Astrocyte (in vitro differentiated cells and primary cell): Measurements from ENCODE around the gene EPHB1. TPM values are rescaled to one million over a fixed set of nuclear protein-coding genes. Genes with fewer than 3 reads are reported as not detected.

Experiments
- DNase-seq: peaks from one replicate; pipeline ENCODE4 v3.0.0-alpha.2; 2010; ENCODE audit warnings: low read depth
- FAIRE-seq: peaks from 2 replicates; lab custom pipeline; 2011; peaks lifted over from hg19 to GRCh38; lab: Jason Lieb, UNC
- H2AFZ ChIP-seq: 2 replicates; pipeline ENCODE4 v1.6.0; 2012; ENCODE audit warnings: low read depth, low read length, inconsistent platforms
- H3K27ac ChIP-seq: 2 replicates; pipeline ENCODE4 v1.5.1; 2011; ENCODE audit warnings: low read depth, low read length, inconsistent platforms
- H3K27me3 ChIP-seq: 2 replicates; pipeline ENCODE4 v1.6.0; 2011; ENCODE audit warnings: low read length, inconsistent platforms; ENCODE audit not compliant: insufficient read depth
- H3K36me3 ChIP-seq: 2 replicates; pipeline ENCODE4 v1.5.1; 2011; ENCODE audit warnings: low read length, inconsistent platforms; ENCODE audit not compliant: insufficient read depth
- H3K4me1 ChIP-seq: 2 replicates; pipeline ENCODE4 v1.5.1; 2011; ENCODE audit warnings: low read length, inconsistent platforms; ENCODE audit not compliant: insufficient read depth
- H3K4me2 ChIP-seq: 2 replicates; pipeline ENCODE4 v1.6.0; 2012; ENCODE audit warnings: low read length, inconsistent platforms
- H3K4me3 ChIP-seq: 2 replicates; pipeline ENCODE4 v1.5.1; 2011; ENCODE audit warnings: low read depth, mild to moderate bottlenecking, low read length, inconsistent platforms; ENCODE audit not compliant: insufficient read depth
- H3K79me2 ChIP-seq: 2 replicates; pipeline ENCODE4 v1.6.0; 2012; ENCODE audit warnings: mild to moderate bottlenecking, low read length, inconsistent platforms; ENCODE audit not compliant: insufficient read depth
- H3K9ac ChIP-seq: 2 replicates; pipeline ENCODE4 v1.6.0; 2012; ENCODE audit warnings: mild to moderate bottlenecking, low read length, inconsistent platforms
- H3K9me3 ChIP-seq: 2 replicates; pipeline ENCODE4 v1.5.1; 2012; ENCODE audit warnings: low read depth, mild to moderate bottlenecking, low read length, inconsistent platforms; ENCODE audit not compliant: insufficient read depth
- H4K20me1 ChIP-seq: 2 replicates; pipeline ENCODE4 v1.6.0; 2012; ENCODE audit warnings: low read length, inconsistent platforms; ENCODE audit not compliant: insufficient read depth
- H3K27ac Mint-ChIP-seq: one replicate; pipeline ENCODE4 v1.8.0; 2021; ENCODE audit warnings: mild to moderate bottlenecking, mixed read lengths; ENCODE audit not compliant: unreplicated experiment
- H3K27me3 Mint-ChIP-seq: one replicate; pipeline ENCODE4 v1.8.0; 2021; ENCODE audit warnings: low read depth, mixed read lengths; ENCODE audit not compliant: unreplicated experiment
- H3K36me3 Mint-ChIP-seq: one replicate; pipeline ENCODE4 v1.8.0; 2021; ENCODE audit warnings: low read depth, mixed read lengths; ENCODE audit not compliant: unreplicated experiment
- H3K4me1 Mint-ChIP-seq: one replicate; pipeline ENCODE4 v1.8.0; 2021; ENCODE audit warnings: low read depth, mixed read lengths; ENCODE audit not compliant: unreplicated experiment
- H3K4me3 Mint-ChIP-seq: one replicate; pipeline ENCODE4 v1.8.0; 2021; ENCODE audit warnings: mild to moderate bottlenecking, moderate library complexity, mixed read lengths; ENCODE audit not compliant: unreplicated experiment
- H3K9me3 Mint-ChIP-seq: one replicate; pipeline ENCODE4 v1.8.0; 2021; ENCODE audit warnings: mild to moderate bottlenecking, mixed read lengths; ENCODE audit not compliant: unreplicated experiment
- EZH2 ChIP-seq: IDR thresholded peaks from 2 replicates; pipeline ENCODE4 v1.6.1; 2012; ENCODE audit warnings: mild to moderate bottlenecking, low read length, inconsistent platforms; ENCODE audit not compliant: insufficient read depth
- total RNA-seq: library from RNA; stranded (reverse); gene quantifications from 2 replicates; pipeline ENCODE4 v1.2.1, GENCODE V29; 2021
- TF ChIP-seq, protein P1 (sequence below): IDR thresholded peaks from 2 replicates; pipeline ENCODE4 v1.5.1; 2011; ENCODE audit warnings: low read depth, mild to moderate bottlenecking, inconsistent platforms, low read length, moderate library complexity; ENCODE audit not compliant: insufficient read depth

Gene EPHB1
- total RNA-seq, 1 donor from 2014 or later = 4.1 TPM

DNA sequence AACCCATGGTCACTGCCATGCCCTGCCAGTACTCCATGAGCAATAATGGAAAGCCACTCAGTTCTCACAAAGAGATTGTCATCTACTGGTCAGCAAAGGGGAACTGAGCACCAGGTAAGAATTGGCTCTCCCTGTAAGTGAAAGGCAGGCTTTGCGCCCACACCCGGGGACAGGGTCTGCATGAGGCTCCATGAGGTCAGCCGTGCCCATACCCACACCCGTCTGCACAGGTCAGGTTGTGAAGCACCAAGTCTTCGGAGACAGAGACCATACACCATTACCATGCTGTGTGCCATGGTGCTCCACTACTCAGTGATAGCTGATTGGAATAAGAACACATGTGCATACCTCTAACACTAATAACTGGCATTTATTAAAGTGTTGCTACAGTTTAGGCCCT lies 322.9 kb downstream of the EPHB1 start:
- H3K9ac ChIP-seq = no peak overlapping the region
- no peak for DNase-seq
- no peak for TF ChIP-seq EZH2
- TF ChIP-seq, protein P1, sequence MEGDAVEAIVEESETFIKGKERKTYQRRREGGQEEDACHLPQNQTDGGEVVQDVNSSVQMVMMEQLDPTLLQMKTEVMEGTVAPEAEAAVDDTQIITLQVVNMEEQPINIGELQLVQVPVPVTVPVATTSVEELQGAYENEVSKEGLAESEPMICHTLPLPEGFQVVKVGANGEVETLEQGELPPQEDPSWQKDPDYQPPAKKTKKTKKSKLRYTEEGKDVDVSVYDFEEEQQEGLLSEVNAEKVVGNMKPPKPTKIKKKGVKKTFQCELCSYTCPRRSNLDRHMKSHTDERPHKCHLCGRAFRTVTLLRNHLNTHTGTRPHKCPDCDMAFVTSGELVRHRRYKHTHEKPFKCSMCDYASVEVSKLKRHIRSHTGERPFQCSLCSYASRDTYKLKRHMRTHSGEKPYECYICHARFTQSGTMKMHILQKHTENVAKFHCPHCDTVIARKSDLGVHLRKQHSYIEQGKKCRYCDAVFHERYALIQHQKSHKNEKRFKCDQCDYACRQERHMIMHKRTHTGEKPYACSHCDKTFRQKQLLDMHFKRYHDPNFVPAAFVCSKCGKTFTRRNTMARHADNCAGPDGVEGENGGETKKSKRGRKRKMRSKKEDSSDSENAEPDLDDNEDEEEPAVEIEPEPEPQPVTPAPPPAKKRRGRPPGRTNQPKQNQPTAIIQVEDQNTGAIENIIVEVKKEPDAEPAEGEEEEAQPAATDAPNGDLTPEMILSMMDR = no peak

DNA sequence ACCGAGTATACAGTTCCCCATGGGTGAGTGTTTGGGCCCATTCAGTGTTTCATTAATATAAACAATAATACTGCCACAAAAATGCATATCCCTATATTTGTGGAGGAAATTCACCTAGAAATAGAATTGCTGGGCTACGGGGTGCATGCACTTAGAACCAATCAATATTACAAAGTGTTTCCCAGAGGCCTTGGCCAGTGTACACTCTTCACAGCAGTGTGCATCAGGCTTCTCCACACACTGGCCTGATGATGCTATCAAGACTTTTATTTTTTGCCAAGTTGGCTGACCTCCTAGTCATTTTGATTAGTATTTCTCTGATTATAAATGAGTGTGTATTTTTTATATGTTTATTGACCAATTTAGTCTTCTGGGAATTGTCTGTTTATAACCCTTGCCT lies 323.7 kb downstream of the EPHB1 start:
- Histone ChIP-seq H3K27me3 (no peaks in the 10 kb centered on the region), H2AFZ (no peak overlapping the region), H3K9ac (no peak overlapping the region), H3K79me2 (no peaks in the 10 kb centered on the region), H3K4me1 (no peaks in the 10 kb centered on the region), H3K4me2 (no peak overlapping the region), H4K20me1 (no peaks in the 10 kb centered on the region), H3K27ac (no peak overlapping the region), H3K36me3 (no peaks in the 10 kb centered on the region), H3K4me3 (no peak overlapping the region), H3K9me3 (peaks cover 2% of the 10 kb centered on the region)
- TF ChIP-seq, protein P1 = no peak
- no peak for TF ChIP-seq EZH2
- FAIRE-seq = no peak
- H3K36me3 Mint-ChIP-seq = no peaks in the 10 kb centered on the region
- H3K27ac Mint-ChIP-seq = no peak overlapping the region
- H3K4me3 Mint-ChIP-seq = no peak overlapping the region
- H3K9me3 Mint-ChIP-seq = no peaks in the 10 kb centered on the region
- peaks cover 8% of the 10 kb centered on the region for H3K27me3 Mint-ChIP-seq
- H3K4me1 Mint-ChIP-seq = no peaks in the 10 kb centered on the region
- no peak for DNase-seq

More for the DNA sequence above, 322.9 kb downstream of the EPHB1 start:
- H3K4me3 ChIP-seq = no peak overlapping the region
- Mint-ChIP-seq H3K4me1 (no peaks in the 10 kb centered on the region), H3K36me3 (no peaks in the 10 kb centered on the region), H3K27ac (no peak overlapping the region), H3K4me3 (no peak overlapping the region), H3K27me3 (peaks cover 6% of the 10 kb centered on the region), H3K9me3 (no peaks in the 10 kb centered on the region)
- no peak overlapping the region for H2AFZ ChIP-seq
- H3K36me3 ChIP-seq = no peaks in the 10 kb centered on the region
- H3K4me2 ChIP-seq = no peak overlapping the region
- no peaks in the 10 kb centered on the region for H3K4me1 ChIP-seq
- no peak overlapping the region for H3K27ac ChIP-seq
- FAIRE-seq = no peak
- H4K20me1 ChIP-seq = no peaks in the 10 kb centered on the region
- no peaks in the 10 kb centered on the region for H3K79me2 ChIP-seq
- H3K9me3 ChIP-seq = peaks cover 2% of the 10 kb centered on the region
- no peaks in the 10 kb centered on the region for H3K27me3 ChIP-seq

DNA sequence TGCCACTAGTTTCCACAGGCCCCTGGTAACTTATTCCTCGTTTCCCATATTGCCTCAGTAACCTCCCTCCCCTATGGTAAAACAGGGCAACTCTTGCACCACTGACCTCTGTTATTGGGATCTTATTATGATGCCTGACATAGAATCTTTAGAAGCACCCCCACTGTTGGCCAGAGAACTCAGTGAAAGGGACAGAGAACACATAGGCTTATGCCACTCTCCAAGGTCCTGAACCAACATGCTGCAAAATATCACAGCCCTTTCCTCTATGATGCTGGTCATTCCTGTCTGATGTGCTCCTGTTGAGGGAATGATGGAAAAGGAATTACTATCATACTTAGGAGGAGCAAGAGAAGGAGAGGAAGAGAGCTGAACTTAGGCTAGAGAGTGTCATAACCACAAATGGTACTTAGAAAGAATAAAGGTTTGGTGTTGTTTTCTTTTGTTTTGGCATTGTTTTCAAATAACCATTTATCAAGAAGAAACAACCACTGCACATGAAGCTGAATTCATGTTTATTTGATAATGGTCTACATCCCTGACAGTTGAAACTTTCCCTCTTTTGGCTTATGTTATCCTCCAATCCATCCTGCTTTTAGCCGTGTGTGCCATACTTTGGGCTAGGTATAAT lies 330.2 kb downstream of the EPHB1 start:
- no peak overlapping the region for H3K4me3 Mint-ChIP-seq
- DNase-seq (peak; percentile 12), FAIRE-seq (no peak)
- Histone ChIP-seq H3K27me3 (no peaks in the 10 kb centered on the region), H3K27ac (no peak overlapping the region), H3K9ac (no peak overlapping the region), H4K20me1 (no peaks in the 10 kb centered on the region), H3K9me3 (no peaks in the 10 kb centered on the region), H3K4me3 (no peak overlapping the region), H2AFZ (no peak overlapping the region), H3K36me3 (no peaks in the 10 kb centered on the region), H3K4me2 (no peak overlapping the region), H3K4me1 (no peaks in the 10 kb centered on the region), H3K79me2 (no peaks in the 10 kb centered on the region)
- H3K9me3 Mint-ChIP-seq = no peaks in the 10 kb centered on the region
- TF ChIP-seq, protein P1 = no peak
- TF ChIP-seq EZH2 = no peak
- H3K36me3 Mint-ChIP-seq = no peaks in the 10 kb centered on the region
- H3K27ac Mint-ChIP-seq = no peak overlapping the region
- no peaks in the 10 kb centered on the region for H3K4me1 Mint-ChIP-seq
- peaks cover 19% of the 10 kb centered on the region for H3K27me3 Mint-ChIP-seq
